Tibial nerve (tissue), 4 donors: ENCODE data around the gene MRI1. TPM values are rescaled to one million over a fixed set of nuclear protein-coding genes. Genes with fewer than 3 reads are reported as not detected.

Experiments
- DNase-seq, 2 donors: peaks; one replicate each; pipeline ENCODE4 v3.0.0-alpha.2; 2019; ENCODE audit warnings: low spot score in 2 of 2
- H3K27ac ChIP-seq, 4 donors: fragments of 200-600 bp; sonication (generic) in 3 of 4; one replicate each; pipeline ENCODE4 v1.5.1; 2017 to 2019; ENCODE audit warnings: mild to moderate bottlenecking in 1 of 4
- H3K27me3 ChIP-seq, 2 donors: fragments of 200-600 bp; sonication (generic) in 1 of 2; one replicate each; pipeline versions ENCODE4 v1.5.1 to v1.6.0; 2017 to 2019
- H3K36me3 ChIP-seq, 3 donors: fragments of 200-600 bp; sonication (generic); one replicate each; pipeline ENCODE4 v1.5.1; 2018 to 2019
- H3K4me1 ChIP-seq, 4 donors: fragments of 200-600 bp; sonication (generic) in 3 of 4; one replicate each; pipeline ENCODE4 v1.5.1; 2017 to 2019
- H3K4me3 ChIP-seq, 4 donors: fragments of 200-600 bp; sonication (generic) in 3 of 4; one replicate each; pipeline ENCODE4 v1.5.1; 2017 to 2019; ENCODE audit warnings: mild to moderate bottlenecking in 1 of 4, moderate library complexity in 1 of 4
- H3K9me3 ChIP-seq, 4 donors: fragments of 200-600 bp; sonication (generic) in 3 of 4; one replicate each; pipeline ENCODE4 v1.5.1; 2017 to 2019
- EP300 ChIP-seq, 2 donors: sonication (generic); formaldehyde crosslinking; IDR thresholded peaks; one replicate each; pipeline ENCODE4 v1.6.1; 2017; ENCODE audit warnings: antibody characterized with exemption in 2 of 2, mild to moderate bottlenecking in 1 of 2
- POLR2A ChIP-seq, 2 donors: fragments of 450-650 bp; IDR thresholded peaks; one replicate each; pipeline ENCODE4 v1.6.1; 2017; ENCODE audit warnings: antibody characterized with exemption in 2 of 2, mild to moderate bottlenecking in 2 of 2, moderate library complexity in 2 of 2
- WGBS, 2 donors: methylation state at CpG; one replicate each; pipeline ENCODE4 v1.1.5; 2018; 5-methylcytosine and 5-hydroxymethylcytosine counted together
- total RNA-seq, 4 donors: library from RNA; depleted of rRNA; stranded (reverse); fragments of >200 nt; gene quantifications; one replicate each; pipeline ENCODE4 v1.1.0, GENCODE V29; 2016
- TF ChIP-seq, protein P1 (sequence below), 5 experiments: fragments of 200-600 bp in 3 of 5; fragments of 450-650 bp in 2 of 5; sonication (generic) in 3 of 5; IDR thresholded peaks; one replicate each; pipeline ENCODE4 v1.5.1; 2016 to 2019; ENCODE audit warnings: antibody characterized with exemption in 5 of 5, mild to moderate bottlenecking in 3 of 5, moderate library complexity in 2 of 5

The MRI1 gene
- total RNA-seq, 4 donors from 2014 or later: 52.4 to 167 (median 94.4) TPM

DNA sequence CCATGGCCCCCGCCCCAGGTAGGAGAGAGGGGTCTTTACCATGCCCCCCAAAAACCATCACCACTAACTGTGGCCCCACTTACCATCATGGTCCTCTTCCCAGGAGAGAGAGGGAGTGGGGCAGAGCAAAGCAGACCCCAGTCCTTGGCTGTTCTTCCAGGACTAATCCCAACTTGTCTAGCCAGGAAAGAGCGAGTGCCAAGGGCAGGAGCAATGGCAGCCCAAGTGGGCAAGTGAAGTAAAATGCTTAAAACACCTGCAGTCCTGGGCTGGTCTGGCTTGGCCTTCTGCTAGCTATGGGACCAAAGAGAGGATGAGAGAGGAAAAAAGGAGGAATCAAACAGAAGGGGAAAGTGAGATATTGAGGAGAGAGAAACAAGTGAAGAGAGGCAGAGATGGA is 48.8 kb downstream of the MRI1 start:
- Histone ChIP-seq H3K9me3 (no peaks in the 10 kb centered on the region), H3K27me3 (no peaks in the 10 kb centered on the region), H3K4me1 (no peaks in the 10 kb centered on the region), H3K27ac (no peak overlapping the region), H3K4me3 (no peak overlapping the region), H3K36me3 (peaks cover 0 to 90% (median 0%) of the 10 kb centered on the region in 3 donors)
- TF ChIP-seq EP300 (IDR thresholded peaks at IDR 0.05) (no peak), POLR2A (IDR thresholded peaks at IDR 0.05) (no peak)
- TF ChIP-seq, protein P1, sequence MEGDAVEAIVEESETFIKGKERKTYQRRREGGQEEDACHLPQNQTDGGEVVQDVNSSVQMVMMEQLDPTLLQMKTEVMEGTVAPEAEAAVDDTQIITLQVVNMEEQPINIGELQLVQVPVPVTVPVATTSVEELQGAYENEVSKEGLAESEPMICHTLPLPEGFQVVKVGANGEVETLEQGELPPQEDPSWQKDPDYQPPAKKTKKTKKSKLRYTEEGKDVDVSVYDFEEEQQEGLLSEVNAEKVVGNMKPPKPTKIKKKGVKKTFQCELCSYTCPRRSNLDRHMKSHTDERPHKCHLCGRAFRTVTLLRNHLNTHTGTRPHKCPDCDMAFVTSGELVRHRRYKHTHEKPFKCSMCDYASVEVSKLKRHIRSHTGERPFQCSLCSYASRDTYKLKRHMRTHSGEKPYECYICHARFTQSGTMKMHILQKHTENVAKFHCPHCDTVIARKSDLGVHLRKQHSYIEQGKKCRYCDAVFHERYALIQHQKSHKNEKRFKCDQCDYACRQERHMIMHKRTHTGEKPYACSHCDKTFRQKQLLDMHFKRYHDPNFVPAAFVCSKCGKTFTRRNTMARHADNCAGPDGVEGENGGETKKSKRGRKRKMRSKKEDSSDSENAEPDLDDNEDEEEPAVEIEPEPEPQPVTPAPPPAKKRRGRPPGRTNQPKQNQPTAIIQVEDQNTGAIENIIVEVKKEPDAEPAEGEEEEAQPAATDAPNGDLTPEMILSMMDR (IDR thresholded peaks at IDR 0.05): no peak
- 97 to 100% methylated on average over 2 of the region's 2 CpGs for WGBS, 2 donors
- DNase-seq: no peak

DNA sequence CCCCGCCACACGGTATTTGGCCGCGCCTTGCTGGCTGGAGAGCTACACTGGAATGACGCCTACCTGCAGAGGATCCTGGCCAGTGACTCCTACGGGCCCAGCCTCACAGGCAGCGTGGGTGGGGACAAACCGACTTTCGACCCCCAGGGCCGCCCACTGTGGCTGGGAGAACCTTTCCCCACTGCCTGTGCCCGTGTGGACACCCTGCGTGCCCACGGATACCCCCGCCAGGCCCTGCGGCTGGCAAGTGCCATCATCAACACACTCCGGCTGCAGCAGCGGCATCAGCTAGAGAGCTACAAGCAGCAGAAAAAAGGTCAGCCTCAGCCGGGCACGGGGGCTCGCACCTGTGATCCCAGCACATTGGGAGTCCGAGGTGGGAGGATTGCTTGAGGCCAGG is 50.2 kb downstream of the MRI1 start:
- Histone ChIP-seq H3K27me3 (no peaks in the 10 kb centered on the region), H3K4me3 (no peak overlapping the region), H3K27ac (no peak overlapping the region), H3K36me3 (peaks cover 0 to 90% (median 0%) of the 10 kb centered on the region in 3 donors), H3K4me1 (no peaks in the 10 kb centered on the region), H3K9me3 (no peaks in the 10 kb centered on the region)
- DNase-seq: no peak
- TF ChIP-seq POLR2A (IDR thresholded peaks at IDR 0.05) (no peak), EP300 (IDR thresholded peaks at IDR 0.05) (no peak)
- TF ChIP-seq, protein P1 (IDR thresholded peaks at IDR 0.05): no peak
- 88 to 89% methylated on average over 14 to 21 of the region's 21 CpGs for WGBS, 2 donors

DNA sequence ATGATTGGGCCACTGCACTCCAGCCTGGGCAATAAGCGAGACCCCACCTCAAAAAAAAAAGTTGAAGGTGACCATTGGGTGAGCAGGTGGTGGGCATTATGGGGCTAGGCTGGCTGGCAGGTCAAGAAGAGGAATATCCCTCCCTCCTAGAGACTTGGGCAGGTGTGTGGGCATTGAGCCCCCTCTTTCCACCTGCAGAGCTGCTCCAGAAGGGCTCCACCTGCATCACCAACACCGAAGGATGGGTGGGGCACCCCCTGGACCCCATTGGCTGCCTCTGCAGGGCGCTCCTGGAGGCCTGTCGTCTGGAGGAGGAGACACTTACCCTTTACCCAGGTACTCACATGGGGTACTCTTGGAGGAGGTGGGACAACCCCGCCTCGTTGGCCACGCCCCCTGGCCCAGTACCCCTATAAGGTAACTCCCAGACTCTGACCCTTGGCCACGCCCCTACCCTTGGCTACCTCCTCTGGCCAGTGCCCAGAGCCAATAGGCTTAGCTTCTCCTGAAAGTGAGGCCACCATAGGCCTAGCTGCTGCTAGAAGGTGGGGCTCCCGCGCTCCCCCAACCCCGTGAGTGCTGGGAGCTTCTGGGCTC is 52.8 kb downstream of the MRI1 start:
- H3K4me1 ChIP-seq: peaks cover 0 to 5% (median 0%) of the 10 kb centered on the region in 4 donors
- no peak overlapping the region for H3K27ac ChIP-seq
- H3K9me3 ChIP-seq: no peaks in the 10 kb centered on the region
- no peak for DNase-seq
- H3K4me3 ChIP-seq: no peak overlapping the region
- peaks cover 0 to 78% (median 0%) of the 10 kb centered on the region in 3 donors for H3K36me3 ChIP-seq
- no peaks in the 10 kb centered on the region for H3K27me3 ChIP-seq
- TF ChIP-seq, protein P1 (IDR thresholded peaks at IDR 0.05): no peak
- no peak for TF ChIP-seq POLR2A (IDR thresholded peaks at IDR 0.05)
- no peak for TF ChIP-seq EP300 (IDR thresholded peaks at IDR 0.05)
- WGBS, 2 donors: 66 to 67% methylated on average over 8 to 11 of the region's 11 CpGs

DNA sequence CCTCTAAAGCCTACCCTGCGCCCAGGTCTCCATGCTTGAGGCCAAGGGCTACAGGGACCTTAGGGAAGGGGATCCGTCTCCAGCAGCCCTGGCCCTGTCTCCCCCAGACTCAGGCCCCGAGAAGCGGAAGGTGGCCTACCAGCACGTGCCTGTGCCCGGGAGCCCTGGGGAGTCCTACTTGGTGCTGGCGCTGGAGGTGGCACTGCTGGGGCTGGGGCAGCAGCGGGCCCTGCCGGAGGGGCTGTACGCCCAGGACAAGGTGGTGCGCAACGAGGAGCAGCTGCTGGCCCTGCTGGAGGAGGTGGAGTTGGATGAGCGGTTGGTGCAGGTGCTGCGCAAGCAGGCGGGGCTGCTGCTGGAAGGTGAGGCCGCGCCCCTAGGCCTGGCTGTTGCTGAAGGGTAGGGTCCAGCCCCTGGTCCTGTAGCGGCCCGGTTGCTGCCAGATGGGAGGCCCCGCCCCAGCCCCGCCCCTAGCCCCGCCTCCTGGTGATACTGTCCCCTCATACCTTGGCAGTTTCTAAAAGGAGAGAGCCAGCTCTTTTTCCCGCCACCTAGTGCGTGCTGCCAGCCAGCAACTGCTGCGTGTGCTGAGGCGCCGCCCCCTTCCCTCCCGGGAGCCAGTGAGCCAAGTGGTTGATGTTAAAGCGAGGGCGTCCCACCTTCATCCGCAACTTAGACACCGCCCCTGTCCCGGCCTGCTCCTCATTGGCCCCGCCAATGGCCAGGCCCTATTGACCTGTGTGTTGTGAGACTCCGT is 53.5 kb downstream of the MRI1 start:
- WGBS, 2 donors: 69 to 75% methylated on average over 20 to 33 of the region's 35 CpGs
- Histone ChIP-seq H3K27ac (no peak overlapping the region), H3K4me3 (peak overlapping the region in 1 of 4 donors; percentile 23)

More for the DNA sequence above, 53.5 kb downstream of the MRI1 start:
- Histone ChIP-seq H3K4me1 (peaks cover 0 to 12% (median 3%) of the 10 kb centered on the region in 4 donors), H3K36me3 (peaks cover 0 to 75% (median 0%) of the 10 kb centered on the region in 3 donors), H3K9me3 (no peaks in the 10 kb centered on the region), H3K27me3 (no peaks in the 10 kb centered on the region)
- no peak for DNase-seq
- TF ChIP-seq POLR2A (IDR thresholded peaks at IDR 0.05) (no peak), EP300 (IDR thresholded peaks at IDR 0.05) (no peak)
- TF ChIP-seq, protein P1 (IDR thresholded peaks at IDR 0.05): no peak
